Measurements from ENCODE around the gene PRDM2. TPM values are rescaled to one million over a fixed set of nuclear protein-coding genes. Genes with fewer than 3 reads are reported as not detected.

PRDM2 gene
- polyA plus RNA-seq, 1 donor, result 43.3 TPM

DNA sequence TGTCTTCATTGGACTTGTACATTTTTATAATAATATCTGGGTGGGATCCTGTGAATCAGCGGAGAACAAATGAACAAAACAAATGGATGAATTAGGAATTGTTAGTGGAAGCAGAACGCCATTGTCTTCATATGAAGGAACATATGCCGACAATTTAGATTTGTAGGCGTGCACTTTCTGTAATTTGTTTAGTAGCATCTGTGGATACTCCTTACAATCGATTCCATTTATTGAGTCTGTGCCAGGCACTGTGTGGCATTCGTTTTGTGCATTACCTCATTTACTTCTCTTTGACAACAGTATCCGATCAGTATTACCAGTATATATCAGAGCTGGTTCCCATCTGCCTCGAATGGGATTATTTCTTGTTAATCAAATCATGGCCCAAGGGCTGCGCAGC, 61.9 kb downstream of the PRDM2 start:
- DNase-seq, result no peak

DNA sequence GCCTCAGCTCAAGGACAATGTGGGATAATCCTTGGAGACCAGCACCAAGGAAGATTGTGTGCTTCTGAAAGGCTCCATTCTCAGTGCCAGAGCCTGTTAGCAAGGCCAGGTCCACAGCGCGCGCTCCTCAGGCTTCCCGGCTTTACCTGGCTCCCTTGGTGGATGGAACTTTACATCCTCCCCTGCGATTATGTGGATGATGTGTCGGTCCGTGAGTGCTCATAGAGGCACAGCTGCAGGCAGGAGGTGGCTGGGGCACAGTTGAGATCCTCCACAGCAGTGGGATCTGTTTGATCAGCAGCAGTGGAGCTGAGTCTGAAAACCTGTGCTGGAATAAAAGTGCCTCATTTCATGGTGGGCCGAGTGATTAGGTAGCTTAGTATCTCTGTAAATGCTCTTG, 62.7 kb downstream of the PRDM2 start:
- DNase-seq, result no peak

DNA sequence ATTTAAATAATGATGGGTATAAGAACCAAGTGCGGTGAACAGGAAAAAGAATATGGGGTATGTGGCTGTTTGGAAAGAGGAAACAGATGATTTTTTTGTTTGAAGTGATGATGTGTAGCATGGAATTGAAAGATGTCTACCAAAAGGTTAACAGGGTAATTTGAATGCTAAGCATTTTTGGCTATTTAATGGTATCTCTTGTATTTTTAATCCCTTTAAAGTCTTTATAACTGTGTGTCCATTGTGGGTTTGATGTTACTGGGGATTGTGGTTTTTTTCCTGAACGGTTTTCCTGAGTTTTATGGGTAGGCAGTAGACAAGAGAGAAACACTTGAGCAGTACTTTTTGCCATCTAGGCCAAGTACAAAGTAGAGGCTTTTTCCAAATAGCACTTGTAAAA, 63.2 kb downstream of the PRDM2 start:
- DNase-seq, result no peak

DNA sequence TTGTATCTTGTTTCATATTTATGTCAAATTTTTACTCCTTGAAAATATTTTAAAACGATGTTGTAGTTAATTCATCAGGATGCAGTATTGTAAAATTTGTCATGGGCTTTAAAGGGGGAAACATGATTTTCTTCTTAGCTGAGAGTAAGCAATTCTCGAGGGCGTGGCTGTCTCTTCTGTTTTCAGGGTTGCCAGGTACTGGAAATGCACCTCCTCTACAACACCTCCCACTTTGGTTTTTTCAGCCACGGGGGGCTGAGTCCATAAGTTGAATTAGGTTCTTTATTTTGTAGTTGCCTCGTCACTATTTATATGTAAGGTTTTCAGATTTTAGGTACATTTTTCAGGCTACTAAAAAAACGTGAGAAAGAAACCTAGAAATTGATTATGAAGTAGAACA, 64.0 kb downstream of the PRDM2 start:
- DNase-seq, result no peak

DNA sequence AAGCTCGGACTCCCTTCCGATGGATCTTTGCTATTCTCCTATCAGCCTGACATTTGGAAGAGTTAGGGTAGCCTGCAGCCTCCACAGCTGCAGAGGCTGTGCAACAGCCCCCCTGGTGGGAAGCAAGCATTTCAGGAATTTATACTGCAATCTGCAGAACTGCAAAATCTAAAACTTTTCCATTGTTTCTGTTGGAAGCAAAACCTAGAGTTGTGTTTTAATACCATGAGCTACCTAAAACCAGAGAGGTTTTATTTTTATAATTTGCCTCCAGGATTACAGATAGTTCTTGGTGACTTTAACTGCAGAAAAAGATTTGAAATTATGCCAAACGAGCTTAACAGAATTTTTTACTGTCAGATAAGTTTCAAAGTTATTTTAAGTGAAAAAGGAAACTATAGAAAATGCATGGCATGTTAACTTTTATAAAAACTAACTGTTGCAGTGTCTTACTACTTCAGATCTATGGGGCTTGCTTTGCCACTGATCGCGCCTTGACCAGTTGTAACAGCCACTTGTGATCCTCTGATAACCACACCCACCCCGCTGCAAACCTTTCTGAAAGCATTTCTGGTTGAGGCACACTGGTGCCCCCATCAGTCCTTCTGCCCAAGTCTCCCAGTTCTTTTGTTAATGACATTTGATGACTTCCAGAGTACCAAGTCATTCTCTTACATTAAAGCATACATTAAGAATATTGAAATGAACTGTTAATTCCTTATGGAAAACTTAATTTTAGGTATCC, 64.8 kb downstream of the PRDM2 start:
- DNase-seq, result no peak

DNA sequence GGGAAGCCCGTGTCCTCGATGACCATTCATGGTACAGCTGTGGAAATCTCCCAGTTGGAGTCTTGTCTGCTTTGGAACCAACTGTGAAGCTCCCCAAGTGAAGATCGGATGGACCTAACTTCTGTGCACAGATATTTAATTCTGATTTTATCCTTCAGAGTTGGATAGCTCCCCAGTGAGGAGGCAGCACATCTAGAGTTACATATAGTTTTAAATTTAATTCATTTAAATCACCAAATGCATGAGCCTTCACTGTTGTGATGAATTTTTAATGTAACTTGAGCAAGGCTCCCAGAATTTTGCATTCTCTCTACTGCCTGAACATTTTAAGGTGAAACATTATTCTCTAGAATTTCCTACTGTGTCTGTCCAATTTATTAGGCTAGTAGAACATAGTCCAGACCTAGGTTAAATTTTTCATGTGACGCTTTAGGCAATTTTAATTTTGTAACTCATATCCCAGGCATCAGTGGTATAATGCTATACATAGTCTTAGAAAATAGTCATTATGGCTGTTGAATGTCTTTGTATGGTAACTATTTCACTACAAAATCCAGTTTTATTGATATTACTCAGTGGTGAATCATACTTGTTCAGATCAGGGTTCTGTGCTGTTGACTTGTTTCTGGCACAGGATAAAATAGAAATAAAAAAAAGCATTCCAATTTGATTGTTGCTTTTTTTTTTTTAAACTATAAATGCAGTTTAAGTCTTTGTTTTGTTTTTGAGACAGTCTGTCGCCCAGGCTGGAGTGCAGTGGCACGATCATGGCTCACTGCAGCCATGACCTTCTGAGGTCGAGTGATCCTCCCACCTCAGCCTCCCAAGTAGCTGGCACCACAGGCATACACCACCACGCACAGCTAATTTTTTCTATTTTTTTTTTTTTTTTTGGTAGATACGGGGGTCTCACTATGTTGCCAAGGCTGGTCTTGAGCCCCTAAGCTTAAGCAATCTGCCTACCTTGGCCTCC, 66.9 kb downstream of the PRDM2 start:
- no peak for DNase-seq

DNA sequence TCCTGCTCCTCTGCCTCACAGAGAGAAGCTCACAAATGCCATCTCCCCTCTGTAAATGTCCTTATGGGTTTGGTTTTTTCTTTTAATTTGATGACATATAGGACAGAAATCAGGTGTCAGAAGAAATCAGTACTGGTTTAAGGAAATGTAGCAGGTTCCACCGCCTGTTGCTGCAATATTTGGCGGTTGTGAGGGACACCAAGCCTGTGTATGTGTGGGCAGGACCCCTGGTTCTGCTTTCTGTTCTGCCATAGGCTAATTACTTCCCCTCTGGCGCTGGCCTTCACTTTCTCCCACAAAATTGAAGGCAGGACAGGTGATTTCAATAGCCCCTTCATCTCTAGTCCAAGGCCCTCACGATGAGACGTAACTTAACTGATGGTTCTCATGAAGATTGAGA, 69.2 kb downstream of the PRDM2 start:
- no peak for DNase-seq

DNA sequence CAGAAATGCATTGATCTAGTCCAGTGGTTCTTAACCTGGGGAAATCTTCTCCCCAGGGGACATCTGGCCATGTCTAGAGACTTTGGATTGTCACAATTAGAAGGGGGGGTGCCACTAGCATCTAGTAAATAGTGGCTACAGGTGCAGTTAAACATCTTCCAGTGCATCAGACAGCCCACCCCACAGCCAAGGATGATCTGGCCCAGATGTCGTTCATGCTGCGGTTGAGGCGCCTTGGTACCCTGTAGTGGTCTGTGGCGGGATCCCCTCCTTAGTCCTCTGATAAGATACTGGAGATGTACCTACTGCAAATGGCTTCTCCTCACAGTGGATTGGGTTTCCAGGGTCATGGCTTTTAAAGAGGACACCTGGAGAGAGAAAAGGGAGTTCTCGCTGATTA, 69.8 kb downstream of the PRDM2 start:
- no peak for DNase-seq

DNA sequence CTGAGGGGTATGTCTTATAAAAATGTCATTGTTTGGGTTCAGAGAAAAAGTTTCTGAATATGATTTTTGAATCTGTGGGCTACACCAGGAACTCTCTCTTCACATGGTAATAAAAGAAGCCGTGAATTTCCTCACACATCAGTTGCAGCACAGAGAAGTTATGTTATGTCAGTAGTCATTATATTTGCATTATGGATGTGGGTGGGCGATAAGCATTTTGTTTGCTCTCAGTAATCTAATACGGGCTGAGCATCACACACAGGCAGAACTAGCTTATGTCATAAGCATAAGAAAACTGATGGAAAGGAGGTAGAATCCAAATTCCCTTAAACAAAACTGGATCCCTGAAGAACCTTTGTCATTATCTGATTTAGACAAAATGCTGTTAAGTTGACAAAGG, 70.8 kb downstream of the PRDM2 start:
- no peak for DNase-seq

DNA sequence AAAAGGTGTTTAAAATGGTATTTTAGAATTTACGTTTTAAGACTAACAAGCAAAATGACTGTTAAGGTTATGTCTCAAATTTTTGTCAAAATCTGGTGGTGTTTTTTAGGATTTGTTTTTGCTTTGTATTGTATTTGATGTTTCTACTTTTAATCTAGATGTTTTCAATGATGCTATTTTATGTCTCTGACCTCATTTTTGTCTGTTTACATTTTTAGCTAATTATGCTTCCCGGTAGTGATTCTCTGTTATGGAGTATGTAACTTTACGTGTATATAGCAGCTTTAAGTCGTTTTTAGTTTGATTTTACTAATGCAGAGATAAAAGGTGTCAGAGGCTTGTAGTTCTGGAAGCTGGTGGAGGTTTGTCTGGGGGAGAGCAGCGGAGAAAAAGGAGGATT, 71.8 kb downstream of the PRDM2 start:
- no peak for DNase-seq

DNA sequence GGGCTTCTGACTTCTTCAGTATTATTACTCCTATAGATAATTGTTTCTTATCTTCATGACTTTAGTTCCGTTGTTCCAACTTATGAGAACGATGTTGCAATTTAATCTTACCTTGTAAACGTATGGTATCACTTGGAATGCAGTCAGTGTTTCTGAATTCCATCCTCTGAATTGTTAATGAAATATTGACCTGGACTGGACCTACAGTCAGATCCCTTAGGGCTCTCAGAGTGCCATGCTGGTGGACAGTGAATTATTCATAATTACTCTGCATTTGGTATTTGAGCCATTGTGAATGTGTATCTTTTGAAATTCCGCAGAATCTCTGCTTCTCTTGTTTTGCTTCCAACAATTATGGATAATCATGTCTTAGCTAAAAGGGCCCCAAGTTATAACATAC, 72.3 kb downstream of the PRDM2 start:
- DNase-seq, result no peak

DNA sequence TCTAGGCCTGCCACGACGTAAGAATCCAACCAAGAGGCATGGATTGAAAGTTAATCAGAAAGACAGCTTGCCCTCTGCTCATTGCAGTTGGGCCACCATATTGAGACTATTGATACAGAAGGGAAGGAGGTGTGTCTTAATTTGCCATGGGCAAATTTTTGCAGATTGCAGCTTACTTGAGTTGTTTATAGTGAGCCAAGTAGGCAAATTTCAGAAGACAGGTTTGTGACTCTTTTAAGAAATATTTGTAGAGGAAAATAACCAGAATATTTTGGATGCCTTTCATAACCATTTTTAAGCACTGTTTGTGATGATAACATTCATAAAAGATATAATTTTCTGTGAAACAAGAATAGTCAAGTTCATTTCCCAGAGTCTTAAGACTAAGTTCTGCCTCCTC, 74.1 kb downstream of the PRDM2 start:
- DNase-seq, result no peak

DNA sequence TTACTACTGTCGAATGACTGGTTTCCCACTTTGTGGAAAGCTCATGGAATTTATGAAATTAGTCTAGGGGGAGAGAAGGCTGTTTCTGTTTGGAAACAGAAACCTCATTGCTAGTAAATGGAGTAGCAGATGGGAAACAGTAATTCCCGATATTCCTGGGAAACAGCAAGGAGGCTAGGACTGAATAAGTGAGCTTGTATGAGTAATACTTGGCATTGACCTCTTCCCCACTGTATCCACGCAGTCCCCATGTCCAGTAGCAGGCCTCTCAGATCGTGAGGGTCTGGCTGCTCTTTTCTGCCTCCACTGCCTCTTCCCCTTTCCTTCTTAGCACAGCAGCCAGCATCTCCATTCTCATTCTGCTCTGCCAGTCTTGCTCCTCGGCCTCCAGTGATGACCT, 75.5 kb downstream of the PRDM2 start:
- DNase-seq, result no peak

DNA sequence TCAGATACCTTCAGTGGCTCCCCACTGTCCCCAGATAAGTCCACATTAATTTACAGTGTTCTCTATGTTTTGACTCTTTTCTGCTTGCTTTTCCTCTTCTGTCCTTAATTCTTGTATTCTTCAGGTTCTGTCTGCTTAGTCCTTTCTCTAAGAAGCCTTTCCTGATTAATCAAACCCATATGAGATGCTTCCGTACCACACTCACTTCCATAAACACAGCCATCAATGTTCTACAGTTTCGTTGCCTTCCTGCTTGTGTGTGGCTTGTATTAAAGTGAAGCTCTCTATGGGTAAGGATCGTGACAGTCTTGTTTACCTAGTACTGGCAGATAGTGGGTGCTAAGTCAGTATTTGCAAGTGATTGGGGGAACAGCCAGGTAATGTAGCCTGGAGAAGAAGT, 75.9 kb downstream of the PRDM2 start:
- DNase-seq, result no peak

DNA sequence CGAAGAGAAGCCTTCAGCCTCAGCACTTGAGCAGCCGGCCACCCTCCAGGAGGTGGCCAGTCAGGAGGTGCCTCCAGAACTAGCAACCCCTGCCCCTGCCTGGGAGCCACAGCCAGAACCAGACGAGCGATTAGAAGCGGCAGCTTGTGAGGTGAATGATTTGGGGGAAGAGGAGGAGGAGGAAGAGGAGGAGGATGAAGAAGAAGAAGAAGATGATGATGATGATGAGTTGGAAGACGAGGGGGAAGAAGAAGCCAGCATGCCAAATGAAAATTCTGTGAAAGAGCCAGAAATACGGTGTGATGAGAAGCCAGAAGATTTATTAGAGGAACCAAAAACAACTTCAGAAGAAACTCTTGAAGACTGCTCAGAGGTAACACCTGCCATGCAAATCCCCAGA, 78.4 kb downstream of the PRDM2 start:
- no peak for DNase-seq

DNA sequence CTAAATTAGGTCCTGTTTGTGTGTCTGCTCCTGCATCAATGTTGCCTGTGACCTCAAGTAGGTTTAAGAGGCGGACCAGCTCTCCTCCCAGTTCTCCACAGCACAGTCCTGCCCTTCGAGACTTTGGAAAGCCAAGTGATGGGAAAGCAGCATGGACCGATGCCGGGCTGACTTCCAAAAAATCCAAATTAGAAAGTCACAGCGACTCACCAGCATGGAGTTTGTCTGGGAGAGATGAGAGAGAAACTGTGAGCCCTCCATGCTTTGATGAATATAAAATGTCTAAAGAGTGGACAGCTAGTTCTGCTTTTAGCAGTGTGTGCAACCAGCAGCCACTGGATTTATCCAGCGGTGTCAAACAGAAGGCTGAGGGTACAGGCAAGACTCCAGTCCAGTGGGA, 79.9 kb downstream of the PRDM2 start:
- DNase-seq, result no peak

DNA sequence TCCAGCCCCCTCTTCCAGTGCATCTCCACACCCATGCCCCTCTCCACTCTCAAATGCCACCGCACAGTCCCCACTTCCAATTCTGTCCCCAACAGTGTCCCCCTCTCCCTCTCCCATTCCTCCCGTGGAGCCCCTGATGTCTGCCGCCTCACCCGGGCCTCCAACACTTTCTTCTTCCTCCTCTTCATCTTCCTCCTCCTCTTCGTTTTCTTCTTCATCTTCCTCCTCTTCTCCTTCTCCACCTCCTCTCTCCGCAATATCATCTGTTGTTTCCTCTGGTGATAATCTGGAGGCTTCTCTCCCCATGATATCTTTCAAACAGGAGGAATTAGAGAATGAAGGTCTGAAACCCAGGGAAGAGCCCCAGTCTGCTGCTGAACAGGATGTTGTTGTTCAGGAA, 80.8 kb downstream of the PRDM2 start:
- no peak for DNase-seq

DNA sequence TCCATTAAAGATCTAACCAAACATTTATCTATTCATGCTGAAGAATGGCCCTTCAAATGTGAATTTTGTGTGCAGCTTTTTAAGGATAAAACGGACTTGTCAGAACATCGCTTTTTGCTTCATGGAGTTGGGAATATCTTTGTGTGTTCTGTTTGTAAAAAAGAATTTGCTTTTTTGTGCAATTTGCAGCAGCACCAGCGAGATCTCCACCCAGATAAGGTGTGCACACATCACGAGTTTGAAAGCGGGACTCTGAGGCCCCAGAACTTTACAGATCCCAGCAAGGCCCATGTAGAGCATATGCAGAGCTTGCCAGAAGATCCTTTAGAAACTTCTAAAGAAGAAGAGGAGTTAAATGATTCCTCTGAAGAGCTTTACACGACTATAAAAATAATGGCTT, 81.2 kb downstream of the PRDM2 start:
- no peak for DNase-seq

DNA sequence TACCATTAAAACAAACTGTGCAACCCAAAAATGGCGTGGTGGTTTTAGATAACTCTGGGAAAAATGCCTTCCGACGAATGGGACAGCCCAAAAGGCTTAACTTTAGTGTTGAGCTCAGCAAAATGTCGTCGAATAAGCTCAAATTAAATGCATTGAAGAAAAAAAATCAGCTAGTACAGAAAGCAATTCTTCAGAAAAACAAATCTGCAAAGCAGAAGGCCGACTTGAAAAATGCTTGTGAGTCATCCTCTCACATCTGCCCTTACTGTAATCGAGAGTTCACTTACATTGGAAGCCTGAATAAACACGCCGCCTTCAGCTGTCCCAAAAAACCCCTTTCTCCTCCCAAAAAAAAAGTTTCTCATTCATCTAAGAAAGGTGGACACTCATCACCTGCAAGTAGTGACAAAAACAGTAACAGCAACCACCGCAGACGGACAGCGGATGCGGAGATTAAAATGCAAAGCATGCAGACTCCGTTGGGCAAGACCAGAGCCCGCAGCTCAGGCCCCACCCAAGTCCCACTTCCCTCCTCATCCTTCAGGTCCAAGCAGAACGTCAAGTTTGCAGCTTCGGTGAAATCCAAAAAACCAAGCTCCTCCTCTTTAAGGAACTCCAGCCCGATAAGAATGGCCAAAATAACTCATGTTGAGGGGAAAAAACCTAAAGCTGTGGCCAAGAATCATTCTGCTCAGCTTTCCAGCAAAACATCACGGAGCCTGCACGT, 82.1 kb downstream of the PRDM2 start:
- DNase-seq, result no peak

DNA sequence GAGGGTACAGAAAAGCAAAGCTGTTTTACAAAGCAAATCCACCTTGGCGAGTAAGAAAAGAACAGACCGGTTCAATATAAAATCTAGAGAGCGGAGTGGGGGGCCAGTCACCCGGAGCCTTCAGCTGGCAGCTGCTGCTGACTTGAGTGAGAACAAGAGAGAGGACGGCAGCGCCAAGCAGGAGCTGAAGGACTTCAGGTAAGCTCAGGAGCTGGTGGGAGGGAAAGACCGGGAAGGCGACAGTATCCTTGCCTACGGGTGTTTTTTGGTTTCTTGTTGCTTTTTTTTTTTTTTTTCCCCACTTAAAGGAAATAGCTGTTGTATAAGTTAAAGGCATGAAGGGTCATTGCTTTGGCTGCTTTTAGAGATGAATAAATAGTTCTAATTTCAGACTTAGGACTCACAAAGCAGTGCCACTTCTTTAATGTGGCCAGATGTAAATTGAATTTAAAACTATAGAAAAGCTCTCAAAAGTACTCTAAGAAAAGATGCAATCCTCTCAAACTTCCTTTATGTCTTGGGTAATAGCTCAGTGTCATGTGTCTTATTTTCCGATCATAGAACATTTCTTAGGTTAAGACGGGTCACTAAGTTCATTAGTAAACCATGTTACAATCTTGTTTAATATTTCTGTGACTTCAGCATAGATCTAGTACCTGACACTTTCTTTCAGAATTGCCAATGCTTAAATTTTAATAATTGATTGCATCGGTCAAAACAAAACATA, 82.8 kb downstream of the PRDM2 start:
- DNase-seq, result no peak

DNA sequence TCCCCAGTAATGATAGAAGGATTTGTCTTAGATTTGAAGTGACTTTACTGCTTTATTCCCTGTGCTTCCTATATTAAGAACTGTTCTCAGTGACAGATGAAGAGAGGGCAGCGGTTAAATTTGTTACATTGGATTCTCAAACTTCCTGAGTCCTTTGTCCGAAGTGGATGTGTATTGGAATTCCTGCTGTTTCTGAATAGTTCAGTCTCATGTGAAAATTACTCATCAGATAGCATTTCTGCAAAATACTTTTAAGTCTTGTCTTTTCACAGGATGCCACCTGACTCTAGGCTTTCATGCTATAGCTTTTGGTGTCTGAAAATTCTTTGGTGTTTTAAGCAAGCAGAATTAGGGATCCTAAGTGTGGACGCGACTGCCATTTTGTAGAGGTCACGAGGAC, 83.6 kb downstream of the PRDM2 start:
- DNase-seq, result no peak

DNA sequence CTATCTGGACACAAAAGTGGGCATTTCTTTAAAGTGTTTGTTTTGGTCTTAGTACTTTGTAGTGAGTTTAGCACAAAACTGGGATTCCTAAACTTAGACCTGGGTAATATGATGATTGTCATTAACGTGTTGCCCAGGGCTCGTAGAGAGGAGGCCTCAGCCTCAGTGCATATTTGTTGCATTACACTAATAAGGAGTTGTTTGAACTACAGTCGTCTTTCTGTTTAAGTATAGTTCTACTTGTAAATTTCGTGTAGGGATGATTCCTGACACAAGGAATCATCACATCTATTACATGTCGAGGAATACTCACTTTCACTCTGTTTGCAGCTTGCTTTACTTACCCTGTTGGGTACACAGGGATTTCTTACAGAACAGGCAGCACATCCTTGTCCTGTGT, 85.0 kb downstream of the PRDM2 start:
- DNase-seq, result no peak

Data from left kidney (tissue), 2 donors.